WTC11 (cell line): Measurements from ENCODE around the gene PTCD3. TPM values are rescaled to one million over a fixed set of nuclear protein-coding genes. Genes with fewer than 3 reads are reported as not detected.

Experiments
- ATAC-seq: fragments of 200-7000 bp; cut with Tn5 transposase; 2 replicates; pipeline ENCODE4 v1.10.0; 2021; ENCODE audit warnings: mild to moderate bottlenecking, moderate library complexity
- CTCF ChIA-PET: fragments of 300-600 bp; sonication (Branson Sonifier 250); formaldehyde crosslinking; loops from one replicate; lab custom pipeline; 2021; ENCODE audit warnings: antibody characterized with exemption; lab: Charles Lee
- POLR2A ChIA-PET: fragments of 350-600 bp; sonication (Branson Sonifier 250); formaldehyde crosslinking; loops from one replicate; lab custom pipeline; 2021; ENCODE audit warnings: antibody characterized with exemption; lab: Charles Lee
- DNase-seq: peaks from one replicate; pipeline ENCODE4 v3.0.0; 2021; ENCODE audit warnings: low spot score
- H3K27ac Mint-ChIP-seq: 2 replicates; pipeline ENCODE4 v1.8.0; 2021; ENCODE audit warnings: mixed read lengths
- H3K27me3 Mint-ChIP-seq: 2 replicates; pipeline ENCODE4 v1.8.0; 2021; ENCODE audit warnings: low read depth, mild to moderate bottlenecking, moderate library complexity, mixed read lengths
- H3K36me3 Mint-ChIP-seq: 2 replicates; pipeline ENCODE4 v1.8.0; 2021; ENCODE audit warnings: mixed read lengths
- H3K4me1 Mint-ChIP-seq: 2 replicates; pipeline ENCODE4 v1.8.0; 2022; ENCODE audit warnings: mixed read lengths
- H3K4me3 Mint-ChIP-seq: 2 replicates; pipeline ENCODE4 v1.8.0; 2021; ENCODE audit warnings: mild to moderate bottlenecking, moderate library complexity, mixed read lengths
- H3K9me3 Mint-ChIP-seq: 2 replicates; pipeline ENCODE4 v1.8.0; 2021; ENCODE audit warnings: mixed read lengths
- CTCF ChIP-seq: fragments of 200-600 bp; IDR thresholded peaks from 2 replicates; pipeline ENCODE4 v1.8.0; 2022; ENCODE audit warnings: antibody characterized with exemption
- ERG ChIP-seq: fragments of 250-450 bp; sonication (Bioruptor Pico); IDR thresholded peaks from 2 replicates; pipeline ENCODE4 v1.8.0; 2021; ENCODE audit warnings: mild to moderate bottlenecking
- NR3C1 ChIP-seq: sonication (generic); formaldehyde crosslinking; conservative IDR thresholded peaks from 2 replicates; pipeline ENCODE4 v1.8.1; 2023; ENCODE audit warnings: low read depth, mild to moderate bottlenecking, missing genetic modification reagents
- PRDM15 ChIP-seq: sonication (generic); formaldehyde crosslinking; IDR thresholded peaks from 2 replicates; pipeline ENCODE4 v1.8.0; 2022; ENCODE audit warnings: missing genetic modification reagents
- RELA ChIP-seq: sonication (generic); formaldehyde crosslinking; IDR thresholded peaks from 2 replicates; pipeline ENCODE4 v1.8.1; 2022; ENCODE audit warnings: missing genetic modification reagents, mild to moderate bottlenecking, borderline replicate concordance
- USF1 ChIP-seq: sonication (generic); formaldehyde crosslinking; IDR thresholded peaks from 2 replicates; pipeline ENCODE4 v1.8.0; 2022; ENCODE audit warnings: mild to moderate bottlenecking, missing genetic modification reagents
- ZNF317 ChIP-seq: sonication (generic); formaldehyde crosslinking; IDR thresholded peaks from 2 replicates; pipeline ENCODE4 v1.8.1; 2023; ENCODE audit warnings: low read depth, mild to moderate bottlenecking, moderate library complexity, missing genetic modification reagents, borderline replicate concordance
- ZNF396 ChIP-seq: fragments of 250-450 bp; sonication (Bioruptor Pico); IDR thresholded peaks from 2 replicates; pipeline ENCODE4 v1.8.0; 2021; ENCODE audit warnings: mild to moderate bottlenecking, moderate library complexity, borderline replicate concordance
- ZNF532 ChIP-seq: fragments of 250-450 bp; sonication (Bioruptor Pico); IDR thresholded peaks from 2 replicates; pipeline ENCODE4 v1.9.0; 2021; ENCODE audit warnings: mild to moderate bottlenecking, borderline replicate concordance
- ZSCAN18 ChIP-seq: fragments of 250-450 bp; sonication (Bioruptor Pico); IDR thresholded peaks from 2 replicates; pipeline ENCODE4 v2.1.2; 2022; ENCODE audit warnings: mild to moderate bottlenecking, moderate library complexity
- total RNA-seq: library from RNA; stranded (reverse); gene quantifications from 3 replicates; pipeline ENCODE4 v1.2.3, GENCODE V29; 2021

The PTCD3 gene
- total RNA-seq, 1 experiment from 2014 or later, result 192 TPM

GRCh38 chr2:86082756-86083155 lies 23.3 kb upstream of the PTCD3 start:
- no peak overlapping the region for H3K27ac Mint-ChIP-seq
- no peaks in the 10 kb centered on the region for H3K4me1 Mint-ChIP-seq
- no peak for DNase-seq
- ChIA-PET CTCF (no interaction called here), POLR2A (no interaction called here)
- no peaks in the 10 kb centered on the region for H3K9me3 Mint-ChIP-seq
- TF ChIP-seq PRDM15 (CRISPR knock-in tag) (no peak), RELA (no peak), ZNF396 (CRISPR knock-in tag) (no peak), ZNF317 (CRISPR knock-in tag) (no peak), CTCF (no peak), ZSCAN18 (no peak), USF1 (no peak)
- H3K36me3 Mint-ChIP-seq, result peaks cover 56% of the 10 kb centered on the region
- no peaks in the 10 kb centered on the region for H3K27me3 Mint-ChIP-seq
- ATAC-seq, result no peak
- no peak overlapping the region for H3K4me3 Mint-ChIP-seq

- ChIA-PET CTCF (interaction anchor here (0.6 to 2.1 kb wide), 22 partner anchors 8 to 451 kb away, joined by 3 to 24 read pairs (median 4); partner anchors contain the start of genes POLR1A and PTCD3), POLR2A (interaction anchor here (0.5 kb wide), 1 partner anchor 599 kb away, joined by 4 read pairs; no protein-coding TSS in a partner anchor)
- TF ChIP-seq CTCF, result peak; percentile 35; the same call in 1 of the 2 replicates
- no peak for TF ChIP-seq NR3C1 (CRISPR knock-in tag)
- TF ChIP-seq ERG (CRISPR knock-in tag), result no peak
- TF ChIP-seq ZNF532 (CRISPR knock-in tag), result no peak
- Mint-ChIP-seq H3K27me3 (no peaks in the 10 kb centered on the region), H3K9me3 (no peaks in the 10 kb centered on the region), H3K4me1 (no peaks in the 10 kb centered on the region), H3K27ac (no peak overlapping the region), H3K36me3 (peaks cover 53% of the 10 kb centered on the region), H3K4me3 (no peak overlapping the region)
- DNase-seq (no peak), ATAC-seq (peak; percentile 68)
These were observed 17.8 kb upstream of the PTCD3 start for GRCh38 chr2:86087936-86088850.
